Liver (tissue), 3 donors: Measurements from ENCODE around the gene COL27A1.

ENCODE experiments used
- ATF3 ChIP-seq: IDR thresholded peaks from 2 replicates; pipeline ENCODE4 v1.6.1; 2016; ENCODE audit warnings: antibody characterized with exemption
- CTCF ChIP-seq: fragments of 150-350 bp; IDR thresholded peaks from 2 replicates; pipeline ENCODE4 v1.5.1; 2017; ENCODE audit warnings: improper control_type of control experiment, low read depth, low read length; ENCODE audit not compliant: missing input control
- EGR1 ChIP-seq, 2 donors: IDR thresholded peaks; 2 replicates each; pipeline ENCODE4 v1.6.1; 2016 to 2018; ENCODE audit warnings: antibody characterized with exemption in 2 of 2, low read depth in 2 of 2
- GABPA ChIP-seq, 2 donors: IDR thresholded peaks in 1 of 2; conservative IDR thresholded peaks in 1 of 2; 2 replicates each; pipeline ENCODE4 v1.6.1; 2016; ENCODE audit warnings: antibody characterized with exemption in 2 of 2, mild to moderate bottlenecking in 1 of 2, moderate library complexity in 1 of 2
- HNF4A ChIP-seq, 2 donors: conservative IDR thresholded peaks; 2 replicates each; pipeline ENCODE4 v1.6.1; 2016; ENCODE audit warnings: antibody characterized with exemption in 2 of 2, mild to moderate bottlenecking in 2 of 2
- MAX ChIP-seq: IDR thresholded peaks from 2 replicates; pipeline ENCODE4 v1.6.1; 2016; ENCODE audit warnings: antibody characterized with exemption
- RAD21 ChIP-seq, 2 donors: IDR thresholded peaks; 2 replicates each; pipeline ENCODE4 v1.6.1; 2016; ENCODE audit warnings: antibody characterized with exemption in 2 of 2, mild to moderate bottlenecking in 2 of 2
- SP1 ChIP-seq: IDR thresholded peaks from 2 replicates; pipeline ENCODE4 v1.6.1; 2018; ENCODE audit warnings: antibody characterized with exemption, mild to moderate bottlenecking
- TAF1 ChIP-seq: conservative IDR thresholded peaks from 2 replicates; pipeline ENCODE4 v1.6.1; 2016; ENCODE audit warnings: antibody characterized with exemption, mild to moderate bottlenecking
- YY1 ChIP-seq: IDR thresholded peaks from 2 replicates; pipeline ENCODE4 v1.6.1; 2016; ENCODE audit warnings: antibody characterized with exemption, mild to moderate bottlenecking
- donor health status: healthy.
- donor health status: healthy.

- TF ChIP-seq TAF1, result no peak
- no peak for TF ChIP-seq CTCF
- no peak for TF ChIP-seq YY1
- no peak for TF ChIP-seq SP1
- no peak for TF ChIP-seq EGR1 (IDR thresholded peaks at IDR 0.05; ENCODE audit: low read depth in 2 of 2)
- no peak for TF ChIP-seq HNF4A (conservative IDR thresholded peaks at IDR 0.05)
- TF ChIP-seq MAX, result no peak
- TF ChIP-seq RAD21 (IDR thresholded peaks at IDR 0.05), result no peak
- TF ChIP-seq GABPA (IDR thresholded peaks at IDR 0.05 in 1 of 2, conservative IDR thresholded peaks at IDR 0.05 in 1 of 2), result no peak
- no peak for TF ChIP-seq ATF3
Observed at GRCh38 chr9:114187827-114188226, 32.5 kb downstream of the COL27A1 start.
